HepG2 (cell line): Measurements from ENCODE around the gene JCAD. TPM values are rescaled to one million over a fixed set of nuclear protein-coding genes. Genes with fewer than 3 reads are reported as not detected.
"Not testable (repeated sequence)": the region's sequence is repeated elsewhere in the genome, so short reads cannot be mapped to it uniquely, and the experiment has no call there.

Experiments used
- ATAC-seq: fragments of 200-7000 bp; cut with Tn5 transposase; 3 replicates; pipeline ENCODE4 v1.9.1; 2020; ENCODE audit warnings: mild to moderate bottlenecking, moderate library complexity
- BruUV-seq: library from RNA; stranded (reverse); fragments of 400-500 nt; replicated peaks from 2 replicates; lab custom pipeline; 2021; lab: Mats Ljungman, UMichigan
- CTCF ChIA-PET: fragments of 300-600 bp; formaldehyde crosslinking; extraction: SDS; loops from one replicate; lab custom pipeline; 2021; ENCODE audit warnings: low total read pairs, inconsistent platforms, low intra/inter-chr PET ratio; lab: Yijun Ruan, JAX
- POLR2A ChIA-PET: fragments of 350-600 bp; sonication (Branson Sonifier 250); formaldehyde crosslinking; loops from one replicate; lab custom pipeline; 2020; ENCODE audit warnings: antibody characterized with exemption, inconsistent platforms; lab: Yijun Ruan, JAX
- DNase-seq: peaks from one replicate; pipeline ENCODE4 v3.0.0-alpha.2; 2015; ENCODE audit warnings: low spot score
- FAIRE-seq: peaks from 3 replicates; lab custom pipeline; 2011; peaks lifted over from hg19 to GRCh38; lab: Jason Lieb, UNC
- H2AFZ ChIP-seq: one replicate; pipeline ENCODE4 v1.6.1; 2011; ENCODE audit warnings: low read length, inconsistent platforms
- H3K27ac ChIP-seq: fragments of 300-600 bp; 3 replicates; pipeline ENCODE4 v1.8.0; 2011; ENCODE audit warnings: mixed run types, mild to moderate bottlenecking, mixed read lengths, low read length, inconsistent platforms; ENCODE audit not compliant: insufficient read depth; ENCODE audit errors: extremely low read length
- H3K27me3 ChIP-seq, 2 experiments: fragments of 200-600 bp in 1 of 2; 2 replicates in 1 of 2; 3 replicates in 1 of 2; pipeline versions ENCODE4 v1.6.0 to v1.8.0; 2011; ENCODE audit warnings: low read length in 2 of 2, mild to moderate bottlenecking in 2 of 2, moderate library complexity in 2 of 2, inconsistent platforms in 1 of 2; ENCODE audit not compliant: insufficient read depth in 2 of 2, control insufficient read depth in 1 of 2
- H3K36me3 ChIP-seq, 2 experiments: fragments of 200-600 bp in 1 of 2; replicated peaks in 1 of 2; 2 replicates in 1 of 2; 3 replicates in 1 of 2; pipeline versions ENCODE4 v1.5.1 to v1.8.0; 2011; ENCODE audit warnings: low read length in 2 of 2, inconsistent platforms in 1 of 2; ENCODE audit not compliant: insufficient read depth in 2 of 2, control insufficient read depth in 1 of 2
- H3K4me1 ChIP-seq: 2 replicates; pipeline ENCODE4 v1.5.1; 2012; ENCODE audit warnings: low read length, inconsistent platforms; ENCODE audit not compliant: insufficient read depth
- H3K4me2 ChIP-seq: 2 replicates; pipeline ENCODE4 v1.6.0; 2011; ENCODE audit warnings: low read depth, low read length, inconsistent platforms
- H3K4me3 ChIP-seq, 3 experiments: fragments of 200-600 bp in 1 of 3; sonication (generic), shearing (Covaris generic) in 1 of 3; replicated peaks in 1 of 3; 2 replicates each; pipeline ENCODE4 v1.5.1; 2011 to 2016; ENCODE audit warnings: low read length in 3 of 3, inconsistent platforms in 2 of 3, low read depth in 2 of 3, mild to moderate bottlenecking in 2 of 3, control low read depth in 1 of 3, mixed read lengths in 1 of 3; ENCODE audit not compliant: insufficient read depth in 1 of 3
- H3K79me2 ChIP-seq: one replicate; pipeline ENCODE4 v1.6.1; 2011; ENCODE audit warnings: low read length, inconsistent platforms; ENCODE audit not compliant: insufficient read depth
- H3K9ac ChIP-seq: 2 replicates; pipeline ENCODE4 v1.6.0; 2011; ENCODE audit warnings: mild to moderate bottlenecking, low read depth, low read length, inconsistent platforms; ENCODE audit not compliant: insufficient read depth
- H3K9me3 ChIP-seq: 2 replicates; pipeline ENCODE4 v1.5.1; 2012; ENCODE audit warnings: mild to moderate bottlenecking, low read length
- H4K20me1 ChIP-seq: 2 replicates; pipeline ENCODE4 v1.6.0; 2011; ENCODE audit warnings: inconsistent platforms, mild to moderate bottlenecking, low read length, moderate library complexity; ENCODE audit not compliant: insufficient read depth
- ATF7 ChIP-seq, 2 experiments: fragments of 450-650 bp in 1 of 2; sonication (generic) in 1 of 2; formaldehyde crosslinking in 1 of 2; IDR thresholded peaks; 2 replicates each; pipeline versions ENCODE4 v1.4.0 to v1.6.1; 2016 to 2020; ENCODE audit warnings: antibody characterized with exemption in 1 of 2, mild to moderate bottlenecking in 1 of 2, missing genetic modification reagents in 1 of 2
- POLR2G ChIP-seq: fragments of 200-400 bp; formaldehyde crosslinking; IDR thresholded peaks from 2 replicates; pipeline ENCODE4 v1.6.1; 2018; ENCODE audit warnings: mild to moderate bottlenecking, low read depth, low read length, moderate library complexity
- WGBS: methylation state at CpG from one replicate; pipeline ENCODE4 v1.1.6; 2017; ENCODE audit warnings: low lambda C conversion rate; 5-methylcytosine and 5-hydroxymethylcytosine counted together
- in situ Hi-C: cut with HindIII; loops from 2 replicates; pipeline ENCODE4 v1.10.0; 2017; ENCODE audit warnings: low pct_unique_long_range_greater_than_20kb; ENCODE audit not compliant: extremely low pct_ligation_motif_present
- intact Hi-C: fragments of 100-400 bp; cut with micrococcal nuclease; formaldehyde crosslinking; loops from one replicate; pipeline ENCODE4 v1.10.0; 2022; ENCODE audit not compliant: unreplicated experiment
- polyA plus RNA-seq, 8 experiments: library from polyadenylated mRNA; depleted of rRNA in 3 of 8; stranded (reverse) in 7 of 8; unstranded in 1 of 8; fragments of >200 nt; fragmentation: Illumina TruSeq in 4 of 8; extraction: Trizol in 4 of 8; gene quantifications; 2 replicates each; pipeline versions ENCODE4 v1.2.1 to v1.2.3, GENCODE V29; 2011 to 2016; ENCODE audit warnings: low read depth in 4 of 8, missing spikeins in 1 of 8, mixed read lengths in 1 of 8; ENCODE audit not compliant: insufficient read depth in 1 of 8
- total RNA-seq, 5 experiments: library from RNA; depleted of rRNA; stranded (reverse); fragments of >200 nt; fragmentation: Illumina TruSeq; extraction: Trizol; gene quantifications; 2 replicates each; pipeline ENCODE4 v1.2.3, GENCODE V29; 2016; ENCODE audit warnings: low read depth in 1 of 5
- TF ChIP-seq, protein P1 (sequence below): sonication (generic); formaldehyde crosslinking; IDR thresholded peaks from 2 replicates; pipeline ENCODE4 v1.4.0; 2020; ENCODE audit warnings: mild to moderate bottlenecking, missing genetic modification reagents

Gene JCAD
- total and polyA plus RNA-seq, 2 of the 13 experiments (the other 11 are each of a cell fraction or from before 2014, with no cell fraction given): 0.04 to 0.08 TPM

DNA sequence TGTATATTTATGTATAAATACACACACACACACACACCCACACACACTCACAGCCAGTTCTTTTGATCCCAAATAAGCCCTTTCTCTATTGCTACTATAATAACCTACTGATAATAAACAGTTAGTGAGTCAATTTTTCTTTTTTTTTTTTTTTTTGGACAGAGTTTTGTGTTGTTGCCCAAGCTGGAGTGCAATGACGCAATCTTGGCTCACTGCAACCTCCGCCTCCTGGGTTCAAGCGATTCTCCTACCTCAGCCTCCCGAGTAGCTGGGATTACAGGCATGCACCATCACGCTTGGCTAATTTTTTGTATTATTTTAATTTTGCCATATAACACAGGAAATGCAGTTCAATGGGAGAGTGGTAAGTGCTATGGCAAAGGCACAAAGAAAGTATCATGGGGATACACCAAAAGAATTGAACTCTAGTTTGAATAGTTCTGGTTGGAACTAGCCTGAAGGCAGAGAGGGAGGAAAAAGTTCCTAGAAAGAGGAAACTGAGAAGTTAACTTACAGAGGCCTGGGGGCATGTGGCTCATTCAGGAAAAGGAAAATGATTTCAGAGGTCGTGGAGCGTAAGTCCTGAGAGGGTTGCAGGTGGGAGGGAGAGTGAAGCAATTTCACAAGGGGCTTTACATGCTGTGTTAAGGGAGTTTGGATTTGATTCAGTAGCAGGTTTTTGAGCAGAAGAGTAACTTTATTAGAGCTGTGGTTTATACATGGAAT, 44.4 kb upstream of the JCAD start:
- in situ Hi-C loops: no loop called here

DNA sequence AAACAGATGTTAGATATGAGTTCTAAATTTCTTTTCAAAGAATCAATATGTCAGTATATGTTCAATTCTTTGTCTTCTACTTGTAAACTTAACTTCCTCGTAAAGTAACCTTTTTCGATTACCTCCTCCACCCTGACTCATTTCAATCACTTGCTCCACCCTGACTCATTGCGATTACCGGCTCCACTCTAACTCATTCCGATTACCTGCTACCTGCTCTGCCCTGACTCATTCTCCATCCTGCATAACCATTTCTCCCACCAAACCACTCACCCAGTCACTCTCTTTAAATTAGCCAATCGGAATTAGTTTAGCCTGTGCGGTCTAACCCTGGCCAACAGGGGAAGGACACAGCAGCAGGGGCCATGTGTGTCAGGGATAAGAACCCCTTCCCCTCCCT, 40.3 kb upstream of the JCAD start:
- H2AFZ ChIP-seq, DNase-seq, H3K27me3 ChIP-seq, BruUV-seq, intact Hi-C loops, H3K9ac ChIP-seq, H3K27ac ChIP-seq, FAIRE-seq, H3K9me3 ChIP-seq, H3K4me2 ChIP-seq, in situ Hi-C loops, H3K79me2 ChIP-seq, H3K4me3 ChIP-seq, ATAC-seq, CTCF ChIA-PET, H3K36me3 ChIP-seq, H4K20me1 ChIP-seq, POLR2A ChIA-PET: not testable (repeated sequence)
- 55% methylated on average over 7 of the region's 7 CpGs for WGBS
- peaks cover 18% of the 10 kb centered on the region for H3K4me1 ChIP-seq

More for the DNA sequence above, 44.4 kb upstream of the JCAD start:
- no peak for FAIRE-seq
- H4K20me1 ChIP-seq: no peaks in the 10 kb centered on the region
- no peaks in the 10 kb centered on the region for H3K79me2 ChIP-seq
- no peaks in the 10 kb centered on the region for H3K27me3 ChIP-seq
- H3K9ac ChIP-seq: no peak overlapping the region
- H3K27ac ChIP-seq: no peak overlapping the region
- intact Hi-C loops: no loop called here
- WGBS: 42% methylated on average over 7 of the region's 7 CpGs
- no peak overlapping the region for H3K4me2 ChIP-seq
- no peaks in the 10 kb centered on the region for H3K9me3 ChIP-seq
- ChIA-PET CTCF (no interaction called here), POLR2A (no interaction called here)
- H2AFZ ChIP-seq: no peak overlapping the region
- no peak overlapping the region for H3K4me3 ChIP-seq
- H3K4me1 ChIP-seq: no peaks in the 10 kb centered on the region
- no peak for ATAC-seq
- H3K36me3 ChIP-seq: no peaks in the 10 kb centered on the region
- peak; percentile 59; the same call in 1 of the 2 replicates for TF ChIP-seq ATF7 (IDR thresholded peaks at IDR 0.05)
- no peak for TF ChIP-seq ATF7 (CRISPR knock-in tag; IDR thresholded peaks at IDR 0.05)
- no peak for TF ChIP-seq POLR2G
- TF ChIP-seq, protein P1, sequence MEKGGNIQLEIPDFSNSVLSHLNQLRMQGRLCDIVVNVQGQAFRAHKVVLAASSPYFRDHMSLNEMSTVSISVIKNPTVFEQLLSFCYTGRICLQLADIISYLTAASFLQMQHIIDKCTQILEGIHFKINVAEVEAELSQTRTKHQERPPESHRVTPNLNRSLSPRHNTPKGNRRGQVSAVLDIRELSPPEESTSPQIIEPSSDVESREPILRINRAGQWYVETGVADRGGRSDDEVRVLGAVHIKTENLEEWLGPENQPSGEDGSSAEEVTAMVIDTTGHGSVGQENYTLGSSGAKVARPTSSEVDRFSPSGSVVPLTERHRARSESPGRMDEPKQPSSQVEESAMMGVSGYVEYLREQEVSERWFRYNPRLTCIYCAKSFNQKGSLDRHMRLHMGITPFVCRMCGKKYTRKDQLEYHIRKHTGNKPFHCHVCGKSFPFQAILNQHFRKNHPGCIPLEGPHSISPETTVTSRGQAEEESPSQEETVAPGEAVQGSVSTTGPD (CRISPR knock-in tag): no peak
- no TSS peak for BruUV-seq
- DNase-seq: no peak
